ENCODE results near the gene VDR.

The VDR gene

GRCh38 chr12:47805417-47805816 lies 99.4 kb downstream of the VDR start:
- H3K4me3 ChIP-seq (ENCODE audit: low read depth, low read length), result no peak overlapping the region
- DNase-seq (ENCODE audit: low read depth), result no peak

GRCh38 chr12:47804171-47804570 lies 100.6 kb downstream of the VDR start:
- no peak overlapping the region for H3K4me3 ChIP-seq (ENCODE audit: low read depth, low read length)
- no peak for DNase-seq (ENCODE audit: low read depth)

DNA sequence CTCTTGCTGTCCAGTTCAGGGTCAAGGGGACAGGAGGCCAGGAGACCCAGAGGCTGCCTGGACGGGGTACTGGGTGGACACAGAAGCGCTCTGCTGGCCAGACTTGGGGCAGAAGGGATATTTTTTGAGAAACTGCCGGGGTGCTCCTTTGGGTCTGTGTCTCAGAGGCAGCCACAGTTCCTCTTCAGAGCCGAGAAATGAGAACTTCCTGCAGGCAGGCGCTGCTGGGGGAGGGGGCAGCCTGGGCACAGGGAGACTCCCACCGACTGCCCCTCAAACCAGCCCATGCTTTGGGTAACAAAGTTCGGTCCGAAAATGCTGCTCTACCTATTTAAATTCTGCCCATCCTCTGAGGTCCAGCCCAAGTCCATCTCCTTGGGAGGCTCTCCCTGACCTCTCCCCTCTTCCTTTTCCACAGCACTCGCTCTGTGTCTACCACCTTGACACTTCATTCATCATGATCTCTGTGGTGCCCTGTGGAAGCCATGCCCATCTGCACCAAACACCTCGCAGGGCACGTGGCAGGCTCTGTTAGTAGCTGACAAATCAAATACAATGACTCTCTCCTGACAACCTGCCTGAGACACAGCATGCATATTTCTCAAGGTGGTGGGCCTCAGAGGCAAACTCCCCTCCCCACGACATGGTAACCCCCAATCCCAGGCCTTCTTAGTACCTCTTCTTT lies 101.5 kb downstream of the VDR start:
- no peak overlapping the region for H3K4me3 ChIP-seq (ENCODE audit: low read depth, low read length)

GRCh38 chr12:47802312-47802711 lies 102.5 kb downstream of the VDR start:
- no peak for DNase-seq (ENCODE audit: low read depth)
- no peak overlapping the region for H3K4me3 ChIP-seq (ENCODE audit: low read depth, low read length)

More for the DNA sequence above, 101.5 kb downstream of the VDR start:
- DNase-seq (ENCODE audit: low read depth), result no peak

- no peak for DNase-seq (ENCODE audit: low read depth)
- no peak overlapping the region for H3K4me3 ChIP-seq (ENCODE audit: low read depth, low read length)
Measured at GRCh38 chr12:47801904-47802246, 102.9 kb downstream of the VDR start.

DNA sequence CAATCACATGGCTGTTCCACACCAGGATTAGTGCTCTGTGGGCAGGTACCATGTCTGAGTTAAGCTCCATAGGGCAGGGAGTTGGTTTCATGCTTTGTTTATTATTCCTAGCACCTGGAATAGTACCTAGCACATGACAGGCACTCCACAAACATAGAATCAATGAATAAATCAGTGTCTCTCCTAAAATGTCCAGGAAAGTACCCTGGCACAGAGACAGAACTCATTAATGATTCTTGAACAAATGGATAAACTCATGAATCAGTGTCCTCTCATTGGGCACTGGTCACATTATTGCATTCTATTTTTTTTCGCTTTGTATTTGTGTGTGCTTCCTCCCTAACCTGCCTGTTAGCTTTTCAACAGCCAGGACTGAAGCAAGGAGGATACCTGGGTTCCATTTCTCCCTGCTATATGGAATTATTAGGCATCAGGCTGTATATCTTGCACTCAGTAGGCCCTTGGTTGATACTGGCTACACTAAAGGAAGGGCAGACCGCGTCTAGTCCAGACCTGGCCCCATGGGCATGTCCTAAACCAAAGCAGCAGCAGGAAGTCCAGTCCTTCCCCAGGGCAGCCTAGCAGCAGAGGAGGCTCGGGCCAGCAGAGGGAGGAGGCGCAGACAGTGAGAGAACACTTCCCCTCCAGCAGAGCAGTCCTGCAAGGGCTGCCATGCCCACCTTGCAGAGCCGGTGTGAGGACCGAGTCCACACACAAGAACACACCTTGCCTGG lies 103.5 kb downstream of the VDR start:
- no peak overlapping the region for H3K4me3 ChIP-seq (ENCODE audit: low read depth, low read length)
- DNase-seq (ENCODE audit: low read depth), result no peak

GRCh38 chr12:47800582-47800981 lies 104.2 kb downstream of the VDR start:
- no peak for DNase-seq (ENCODE audit: low read depth)
- no peak overlapping the region for H3K4me3 ChIP-seq (ENCODE audit: low read depth, low read length)

GRCh38 chr12:47799357-47799955 lies 105.3 kb downstream of the VDR start:
- no peak for DNase-seq (ENCODE audit: low read depth)
- no peak overlapping the region for H3K4me3 ChIP-seq (ENCODE audit: low read depth, low read length)

GRCh38 chr12:47798382-47798948 lies 106.3 kb downstream of the VDR start:
- DNase-seq (ENCODE audit: low read depth), result no peak
- H3K4me3 ChIP-seq (ENCODE audit: low read depth, low read length), result no peak overlapping the region

DNA sequence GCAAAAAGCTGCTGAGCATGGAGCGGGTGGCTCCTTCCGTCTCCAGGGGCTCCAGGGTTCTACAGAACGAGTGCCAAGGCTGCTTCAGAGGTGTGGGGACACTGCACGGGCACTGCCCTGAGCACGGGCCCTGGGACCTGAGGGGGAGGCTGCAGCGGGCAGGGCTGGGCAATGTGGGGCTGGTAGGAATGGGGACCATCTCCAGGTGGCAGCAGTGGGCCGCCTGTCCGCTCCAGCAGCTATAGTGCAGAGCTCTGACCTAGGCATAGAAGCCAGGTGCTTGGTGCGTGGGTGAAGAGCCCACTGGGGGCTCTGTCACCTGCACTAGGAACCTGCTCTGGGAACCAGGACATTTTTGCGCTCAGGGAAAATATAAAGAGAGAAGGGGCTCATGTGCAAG lies 107.4 kb downstream of the VDR start:
- no peak overlapping the region for H3K4me3 ChIP-seq (ENCODE audit: low read depth, low read length)
- DNase-seq (ENCODE audit: low read depth), result no peak

- no peak overlapping the region for H3K4me3 ChIP-seq (ENCODE audit: low read depth, low read length)
Measured at GRCh38 chr12:47795814-47796411, 108.9 kb downstream of the VDR start.

GRCh38 chr12:47795121-47795813 lies 109.5 kb downstream of the VDR start:
- no peak for DNase-seq (ENCODE audit: low read depth)
- H3K4me3 ChIP-seq (ENCODE audit: low read depth, low read length), result no peak overlapping the region

More at GRCh38 chr12:47795814-47796411, 108.9 kb downstream of the VDR start:
- no peak for DNase-seq (ENCODE audit: low read depth)

- DNase-seq (ENCODE audit: low read depth), result no peak
Measured at GRCh38 chr12:47794679-47795078, 110.1 kb downstream of the VDR start.

GRCh38 chr12:47793015-47793681 lies 111.6 kb downstream of the VDR start:
- no peak for DNase-seq (ENCODE audit: low read depth)
- H3K4me3 ChIP-seq (ENCODE audit: low read depth, low read length), result no peak overlapping the region

More at GRCh38 chr12:47794679-47795078, 110.1 kb downstream of the VDR start:
- H3K4me3 ChIP-seq (ENCODE audit: low read depth, low read length), result no peak overlapping the region

GRCh38 chr12:47791874-47792273 lies 112.9 kb downstream of the VDR start:
- DNase-seq (ENCODE audit: low read depth), result no peak
- H3K4me3 ChIP-seq (ENCODE audit: low read depth, low read length), result no peak overlapping the region
